MCF 10A (cell line): ENCODE measurements around the gene CFB. TPM values are rescaled to one million over a fixed set of nuclear protein-coding genes. Genes with fewer than 3 reads are reported as not detected.

Experiments used
- BruUV-seq: library from RNA; stranded (reverse); fragments of 400-500 nt; replicated peaks from 2 replicates; lab custom pipeline; 2021; lab: Mats Ljungman, UMichigan
- CTCF ChIA-PET: fragments of 300-600 bp; sonication (Branson Sonifier 250); formaldehyde crosslinking; extraction: SDS; loops from one replicate; lab custom pipeline; 2021; ENCODE audit warnings: antibody characterized with exemption, inconsistent platforms; lab: Yijun Ruan, JAX
- POLR2A ChIA-PET: fragments of 300-600, 350-650 bp; sonication (Branson Sonifier 250); formaldehyde crosslinking; extraction: SDS; loops from one replicate; lab custom pipeline; 2020; ENCODE audit warnings: antibody characterized with exemption, inconsistent platforms; lab: Yijun Ruan, JAX
- DNase-seq: peaks from one replicate; pipeline ENCODE4 v3.0.0-alpha.2; 2018; ENCODE audit not compliant: unreplicated experiment
- H3K27ac Mint-ChIP-seq: one replicate; pipeline ENCODE4 v1.8.0; 2022; ENCODE audit warnings: mild to moderate bottlenecking, low read depth, mixed read lengths; ENCODE audit not compliant: unreplicated experiment
- H3K27me3 Mint-ChIP-seq: one replicate; pipeline ENCODE4 v1.8.0; 2022; ENCODE audit warnings: mixed read lengths; ENCODE audit not compliant: insufficient read depth, unreplicated experiment
- H3K36me3 Mint-ChIP-seq: one replicate; pipeline ENCODE4 v1.8.0; 2022; ENCODE audit warnings: mild to moderate bottlenecking, moderate library complexity, mixed read lengths; ENCODE audit not compliant: insufficient read depth, unreplicated experiment
- H3K4me1 Mint-ChIP-seq: one replicate; pipeline ENCODE4 v1.8.0; 2022; ENCODE audit warnings: mixed read lengths; ENCODE audit not compliant: insufficient read depth, unreplicated experiment
- H3K4me3 Mint-ChIP-seq: one replicate; pipeline ENCODE4 v1.8.0; 2022; ENCODE audit warnings: mild to moderate bottlenecking, moderate library complexity, mixed read lengths; ENCODE audit not compliant: unreplicated experiment
- H3K9me3 Mint-ChIP-seq: one replicate; pipeline ENCODE4 v1.8.0; 2022; ENCODE audit warnings: mixed read lengths; ENCODE audit not compliant: unreplicated experiment
- intact Hi-C: fragments of 100-400 bp; cut with micrococcal nuclease; formaldehyde crosslinking; loops from 2 replicates; pipeline ENCODE4 v1.14.1; 2022
- total RNA-seq: library from RNA; stranded (reverse); gene quantifications from 2 replicates; pipeline ENCODE4 v1.2.3, GENCODE V29; 2022
- TF ChIP-seq, protein P1 (sequence below): fragments of 200-600 bp; IDR thresholded peaks from one replicate; pipeline ENCODE4 v1.8.0; 2022; ENCODE audit warnings: antibody characterized with exemption, mild to moderate bottlenecking; ENCODE audit not compliant: unreplicated experiment

Gene CFB
- total RNA-seq, 1 experiment from 2014 or later: 24.6 TPM

DNA sequence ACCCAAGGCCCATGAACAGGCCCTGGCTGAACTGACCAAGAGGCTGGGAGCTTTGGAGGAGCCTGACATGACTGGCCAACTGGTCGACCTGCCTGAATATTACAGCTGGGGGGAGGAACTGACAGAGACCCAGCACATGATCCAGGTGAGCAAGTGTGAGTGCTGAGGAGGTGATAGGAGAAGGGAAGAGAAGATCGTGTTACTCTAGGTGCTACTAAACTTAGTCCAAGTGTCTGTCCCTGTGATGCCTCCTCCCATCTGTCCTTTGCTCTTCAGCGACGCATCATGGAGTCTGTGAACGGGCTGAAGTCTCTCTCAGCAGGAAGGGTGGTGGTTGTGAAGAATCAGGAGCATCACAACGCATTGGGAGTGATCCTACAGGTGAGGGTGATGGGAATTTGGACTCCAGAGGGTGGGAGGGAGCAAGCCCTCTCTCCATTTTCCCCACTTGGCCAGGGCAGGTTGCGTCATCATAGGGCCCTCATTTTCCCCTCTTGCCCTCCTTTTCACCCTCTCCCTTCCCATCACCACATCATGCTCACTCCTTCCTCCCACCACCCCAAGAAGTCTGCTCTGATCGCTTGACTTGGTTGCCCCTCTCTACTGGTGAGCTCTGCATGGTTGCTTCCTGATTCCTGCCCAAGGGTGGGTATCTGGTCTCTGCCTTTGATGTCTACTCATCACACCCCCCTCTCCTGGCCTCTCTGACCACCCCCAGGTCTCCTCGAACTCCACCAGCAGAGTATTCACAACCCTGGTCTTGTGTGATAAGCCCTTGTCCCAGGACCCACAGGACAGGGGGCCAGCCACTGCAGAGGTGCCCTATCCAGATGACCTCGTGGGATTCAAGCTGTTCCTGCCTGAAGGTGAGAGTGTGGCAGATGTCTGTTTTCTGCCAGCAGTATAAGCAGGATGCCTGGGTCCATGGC lies 21.4 kb downstream of the CFB start:
- no TSS peak for BruUV-seq
- intact Hi-C loops: no loop called here
- Mint-ChIP-seq H3K9me3 (no peaks in the 10 kb centered on the region), H3K4me3 (no peak overlapping the region), H3K27me3 (no peaks in the 10 kb centered on the region), H3K36me3 (peaks cover 86% of the 10 kb centered on the region), H3K27ac (no peak overlapping the region), H3K4me1 (peaks cover 11% of the 10 kb centered on the region)
- ChIA-PET CTCF (interaction anchor here (3.9 kb wide), 1 partner anchor 15 kb away, joined by 14 read pairs; no protein-coding TSS in a partner anchor), POLR2A (interaction anchor here (0.5 kb wide), 1 partner anchor 886 kb away, joined by 3 read pairs; the partner anchor contains the start of gene TAP1)
- TF ChIP-seq, protein P1, sequence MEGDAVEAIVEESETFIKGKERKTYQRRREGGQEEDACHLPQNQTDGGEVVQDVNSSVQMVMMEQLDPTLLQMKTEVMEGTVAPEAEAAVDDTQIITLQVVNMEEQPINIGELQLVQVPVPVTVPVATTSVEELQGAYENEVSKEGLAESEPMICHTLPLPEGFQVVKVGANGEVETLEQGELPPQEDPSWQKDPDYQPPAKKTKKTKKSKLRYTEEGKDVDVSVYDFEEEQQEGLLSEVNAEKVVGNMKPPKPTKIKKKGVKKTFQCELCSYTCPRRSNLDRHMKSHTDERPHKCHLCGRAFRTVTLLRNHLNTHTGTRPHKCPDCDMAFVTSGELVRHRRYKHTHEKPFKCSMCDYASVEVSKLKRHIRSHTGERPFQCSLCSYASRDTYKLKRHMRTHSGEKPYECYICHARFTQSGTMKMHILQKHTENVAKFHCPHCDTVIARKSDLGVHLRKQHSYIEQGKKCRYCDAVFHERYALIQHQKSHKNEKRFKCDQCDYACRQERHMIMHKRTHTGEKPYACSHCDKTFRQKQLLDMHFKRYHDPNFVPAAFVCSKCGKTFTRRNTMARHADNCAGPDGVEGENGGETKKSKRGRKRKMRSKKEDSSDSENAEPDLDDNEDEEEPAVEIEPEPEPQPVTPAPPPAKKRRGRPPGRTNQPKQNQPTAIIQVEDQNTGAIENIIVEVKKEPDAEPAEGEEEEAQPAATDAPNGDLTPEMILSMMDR: no peak
- DNase-seq: no peak

DNA sequence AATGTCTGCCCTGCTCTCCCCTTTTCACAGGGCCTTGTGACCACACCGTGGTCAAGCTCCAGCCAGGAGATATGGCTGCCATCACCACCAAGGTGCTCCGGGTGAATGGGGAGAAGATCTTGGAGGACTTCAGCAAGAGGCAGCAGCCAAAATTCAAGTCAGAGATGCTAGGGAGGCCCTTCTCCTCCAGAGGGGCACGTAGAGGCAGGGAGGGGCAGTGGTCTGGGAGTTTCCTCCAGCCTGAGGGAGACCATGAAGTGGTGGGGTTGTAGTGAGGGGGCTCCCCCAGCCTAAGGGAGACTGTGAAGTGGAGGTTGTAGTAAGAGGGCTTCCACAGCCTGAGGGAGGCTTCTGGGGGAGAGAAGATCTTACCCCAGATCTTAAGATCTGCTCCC lies 22.0 kb downstream of the CFB start:
- Mint-ChIP-seq H3K9me3 (no peaks in the 10 kb centered on the region), H3K4me3 (no peak overlapping the region), H3K27me3 (no peaks in the 10 kb centered on the region), H3K27ac (no peak overlapping the region), H3K36me3 (peaks cover 83% of the 10 kb centered on the region), H3K4me1 (peaks cover 15% of the 10 kb centered on the region)
- POLR2A ChIA-PET: no interaction called here
- TF ChIP-seq, protein P1: no peak
- BruUV-seq: no TSS peak
- CTCF ChIA-PET: interaction anchor here (3.9 kb wide), 1 partner anchor 16 kb away, joined by 14 read pairs; no protein-coding TSS in a partner anchor
- intact Hi-C loops: no loop called here
- no peak for DNase-seq

DNA sequence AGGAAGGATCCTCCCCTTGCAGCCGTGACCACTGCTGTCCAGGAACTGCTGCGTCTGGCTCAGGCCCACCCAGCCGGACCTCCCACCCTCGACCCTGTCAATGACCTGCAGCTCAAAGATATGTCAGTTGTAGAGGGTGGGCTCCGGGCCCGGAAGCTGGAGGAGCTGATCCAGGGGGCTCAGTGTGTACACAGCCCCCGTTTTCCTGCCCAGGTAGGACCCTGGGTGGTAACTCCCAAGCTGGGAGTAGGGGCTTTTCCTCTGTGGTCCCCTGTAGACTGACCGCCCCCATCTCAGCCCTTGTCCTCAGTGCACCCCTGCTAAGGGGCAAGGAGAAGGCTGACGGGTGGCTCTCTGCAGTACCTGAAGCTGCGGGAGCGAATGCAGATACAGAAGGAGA lies 22.4 kb downstream of the CFB start:
- POLR2A ChIA-PET: interaction anchor here (6.9 kb wide), 1 partner anchor 9 kb away, joined by 109 read pairs; the partner anchor contains the start of genes NELFE and SKIC2
- peaks cover 19% of the 10 kb centered on the region for H3K4me1 Mint-ChIP-seq
- no peaks in the 10 kb centered on the region for H3K9me3 Mint-ChIP-seq
- no peak overlapping the region for H3K27ac Mint-ChIP-seq
- H3K36me3 Mint-ChIP-seq: peaks cover 83% of the 10 kb centered on the region
- DNase-seq: no peak
- BruUV-seq: no TSS peak
- no peaks in the 10 kb centered on the region for H3K27me3 Mint-ChIP-seq
- CTCF ChIA-PET: interaction anchor here (3.9 kb wide), 1 partner anchor 16 kb away, joined by 14 read pairs; no protein-coding TSS in a partner anchor
- intact Hi-C loops: no loop called here
- H3K4me3 Mint-ChIP-seq: no peak overlapping the region
- TF ChIP-seq, protein P1: no peak
